Body of pancreas (tissue), 4 donors: ENCODE results near the gene TACC3.

Experiments
- CTCF ChIP-seq, 7 experiments: fragments of 450-650 bp in 4 of 7; fragments of 200-600 bp in 3 of 7; sonication (generic) in 3 of 7; IDR thresholded peaks; one replicate each; pipeline ENCODE4 v1.5.1; 2016 to 2019; ENCODE audit warnings: antibody characterized with exemption in 7 of 7
- POLR2A ChIP-seq, 3 donors: fragments of 450-650 bp; IDR thresholded peaks; one replicate each; pipeline ENCODE4 v1.6.1; 2016; ENCODE audit warnings: antibody characterized with exemption in 3 of 3, mild to moderate bottlenecking in 2 of 3

- TF ChIP-seq CTCF (IDR thresholded peaks at IDR 0.05) (no peak), POLR2A (IDR thresholded peaks at IDR 0.05) (no peak)
These were observed 64.3 kb downstream of the TACC3 start for GRCh38 chr4:1785592-1785991.
